DND-41 (cell line): ENCODE results near the gene ITPR3.

Experiments
- EZH2 ChIP-seq: IDR thresholded peaks from 3 replicates; pipeline ENCODE4 v1.6.1; 2012; ENCODE audit warnings: borderline replicate concordance, low read depth, mild to moderate bottlenecking, moderate library complexity, low read length, inconsistent platforms; ENCODE audit not compliant: severe bottlenecking
- TF ChIP-seq, protein P1 (sequence below): IDR thresholded peaks from 2 replicates; pipeline ENCODE4 v1.5.1; 2012; ENCODE audit warnings: borderline replicate concordance, low read length, moderate library complexity, mild to moderate bottlenecking; ENCODE audit not compliant: poor library complexity, severe bottlenecking; ENCODE audit errors: extremely low read depth

DNA sequence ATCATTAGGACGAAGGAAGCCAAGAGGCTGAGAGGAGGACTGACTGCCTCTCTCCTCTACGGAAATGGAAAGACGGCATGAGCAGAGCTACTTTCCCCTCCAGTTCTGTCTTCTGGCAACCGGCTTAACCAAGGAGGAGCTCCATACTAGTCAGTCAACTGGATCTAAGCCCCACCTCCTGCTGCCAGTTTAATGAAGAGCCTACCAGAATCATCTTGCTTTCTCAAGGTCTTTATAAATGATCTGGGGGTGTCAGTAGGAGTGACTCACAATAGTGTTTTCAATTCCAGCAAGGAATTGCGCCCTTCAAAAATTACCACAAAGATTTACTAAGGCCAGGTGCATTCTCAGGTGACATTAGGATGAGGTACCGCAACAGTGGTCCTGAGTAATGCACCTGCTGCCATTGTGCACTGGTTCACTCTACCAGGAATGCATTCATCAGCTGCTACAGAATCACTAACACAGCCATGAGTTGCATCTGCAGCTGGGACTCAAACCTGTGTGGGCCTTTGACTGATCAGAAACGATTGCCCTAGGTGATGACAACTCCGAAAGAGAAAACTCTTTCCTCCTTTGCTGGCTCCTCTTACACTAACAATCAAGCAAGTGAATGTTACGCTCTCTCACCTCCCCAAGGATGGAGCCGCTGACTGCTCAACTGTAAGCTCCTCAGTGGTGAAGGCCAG is 87.5 kb downstream of the ITPR3 start:
- TF ChIP-seq, protein P1, sequence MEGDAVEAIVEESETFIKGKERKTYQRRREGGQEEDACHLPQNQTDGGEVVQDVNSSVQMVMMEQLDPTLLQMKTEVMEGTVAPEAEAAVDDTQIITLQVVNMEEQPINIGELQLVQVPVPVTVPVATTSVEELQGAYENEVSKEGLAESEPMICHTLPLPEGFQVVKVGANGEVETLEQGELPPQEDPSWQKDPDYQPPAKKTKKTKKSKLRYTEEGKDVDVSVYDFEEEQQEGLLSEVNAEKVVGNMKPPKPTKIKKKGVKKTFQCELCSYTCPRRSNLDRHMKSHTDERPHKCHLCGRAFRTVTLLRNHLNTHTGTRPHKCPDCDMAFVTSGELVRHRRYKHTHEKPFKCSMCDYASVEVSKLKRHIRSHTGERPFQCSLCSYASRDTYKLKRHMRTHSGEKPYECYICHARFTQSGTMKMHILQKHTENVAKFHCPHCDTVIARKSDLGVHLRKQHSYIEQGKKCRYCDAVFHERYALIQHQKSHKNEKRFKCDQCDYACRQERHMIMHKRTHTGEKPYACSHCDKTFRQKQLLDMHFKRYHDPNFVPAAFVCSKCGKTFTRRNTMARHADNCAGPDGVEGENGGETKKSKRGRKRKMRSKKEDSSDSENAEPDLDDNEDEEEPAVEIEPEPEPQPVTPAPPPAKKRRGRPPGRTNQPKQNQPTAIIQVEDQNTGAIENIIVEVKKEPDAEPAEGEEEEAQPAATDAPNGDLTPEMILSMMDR: no peak
- no peak for TF ChIP-seq EZH2
